GM12864 (cell line): Measurements from ENCODE around the gene PLAGL1.
"Not testable (repeated sequence)": the region's sequence is repeated elsewhere in the genome, so short reads cannot be mapped to it uniquely, and the experiment has no call there.

Source experiments
- DNase-seq: peaks from one replicate; pipeline ENCODE4 v3.0.0-alpha.2; 2011; ENCODE audit warnings: low read depth
- H3K4me3 ChIP-seq: 2 replicates; pipeline ENCODE4 v1.5.1; 2011; ENCODE audit warnings: mild to moderate bottlenecking, low read depth, low read length, control low read depth
- TF ChIP-seq, protein P1 (sequence below): IDR thresholded peaks from 2 replicates; pipeline ENCODE4 v1.5.1; 2011; ENCODE audit warnings: low read depth, mild to moderate bottlenecking, moderate library complexity, low read length, control low read depth, inconsistent platforms; ENCODE audit errors: missing control alignments

Gene PLAGL1

DNA sequence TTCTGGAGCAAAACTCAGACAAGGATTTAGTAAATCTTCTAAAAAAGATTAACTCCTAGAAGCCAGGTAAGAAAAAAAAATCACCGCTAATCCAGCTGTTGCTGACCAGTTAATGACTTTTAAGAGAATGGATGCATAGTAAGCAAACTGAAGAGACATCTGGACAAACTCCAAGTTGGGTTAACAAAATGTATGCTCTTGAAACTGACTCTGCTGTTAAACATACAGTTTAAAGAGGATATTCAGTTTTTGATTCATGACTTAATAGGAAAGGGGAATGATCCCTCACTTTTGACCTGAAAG is 70.4 kb downstream of the PLAGL1 start:
- TF ChIP-seq, protein P1, sequence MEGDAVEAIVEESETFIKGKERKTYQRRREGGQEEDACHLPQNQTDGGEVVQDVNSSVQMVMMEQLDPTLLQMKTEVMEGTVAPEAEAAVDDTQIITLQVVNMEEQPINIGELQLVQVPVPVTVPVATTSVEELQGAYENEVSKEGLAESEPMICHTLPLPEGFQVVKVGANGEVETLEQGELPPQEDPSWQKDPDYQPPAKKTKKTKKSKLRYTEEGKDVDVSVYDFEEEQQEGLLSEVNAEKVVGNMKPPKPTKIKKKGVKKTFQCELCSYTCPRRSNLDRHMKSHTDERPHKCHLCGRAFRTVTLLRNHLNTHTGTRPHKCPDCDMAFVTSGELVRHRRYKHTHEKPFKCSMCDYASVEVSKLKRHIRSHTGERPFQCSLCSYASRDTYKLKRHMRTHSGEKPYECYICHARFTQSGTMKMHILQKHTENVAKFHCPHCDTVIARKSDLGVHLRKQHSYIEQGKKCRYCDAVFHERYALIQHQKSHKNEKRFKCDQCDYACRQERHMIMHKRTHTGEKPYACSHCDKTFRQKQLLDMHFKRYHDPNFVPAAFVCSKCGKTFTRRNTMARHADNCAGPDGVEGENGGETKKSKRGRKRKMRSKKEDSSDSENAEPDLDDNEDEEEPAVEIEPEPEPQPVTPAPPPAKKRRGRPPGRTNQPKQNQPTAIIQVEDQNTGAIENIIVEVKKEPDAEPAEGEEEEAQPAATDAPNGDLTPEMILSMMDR, result no peak
- DNase-seq, result no peak
- no peak overlapping the region for H3K4me3 ChIP-seq

DNA sequence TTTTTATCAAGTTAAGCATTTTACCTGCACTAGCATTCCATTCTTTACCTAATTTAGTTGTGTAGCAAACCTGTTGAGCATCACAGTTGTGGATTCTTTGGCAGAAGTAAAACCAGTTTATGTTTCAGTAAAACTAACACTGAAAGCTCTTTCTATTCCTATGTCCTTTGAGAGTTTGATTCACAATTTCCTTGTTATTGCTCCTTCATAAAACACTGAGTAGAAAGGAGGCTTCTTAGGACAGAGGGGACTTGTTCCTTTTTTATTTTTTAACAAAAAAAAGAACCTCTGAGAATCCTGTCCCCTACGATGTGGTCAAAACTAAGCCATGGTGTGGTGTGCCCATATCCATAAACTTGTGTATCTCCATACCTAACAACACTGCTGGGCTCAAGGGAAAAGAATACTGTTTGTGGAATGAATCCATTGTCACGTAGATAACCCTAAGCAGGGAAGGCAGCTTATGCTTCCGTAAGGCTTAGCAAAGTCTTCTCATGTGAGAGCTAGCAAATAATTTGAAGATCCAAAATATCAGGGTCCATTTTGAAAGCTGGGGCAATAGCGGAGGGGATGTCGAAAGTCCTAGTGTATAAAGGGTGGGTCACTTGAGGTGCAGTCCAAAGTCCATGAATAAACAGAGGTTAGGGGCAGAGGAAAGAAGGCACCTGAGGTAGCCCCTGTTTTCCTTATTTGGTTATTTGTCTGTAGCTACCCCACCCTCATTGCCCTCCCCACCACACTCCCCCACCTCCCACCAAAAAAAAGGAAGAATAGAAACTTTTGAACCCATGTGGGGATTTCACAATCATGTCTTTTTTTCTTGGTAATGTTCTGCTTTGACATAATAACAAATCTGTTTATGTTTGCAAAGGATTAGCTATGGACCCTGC is 71.0 kb downstream of the PLAGL1 start:
- no peak overlapping the region for H3K4me3 ChIP-seq
- TF ChIP-seq, protein P1, result no peak
- no peak for DNase-seq

- H3K4me3 ChIP-seq, result no peak overlapping the region
- TF ChIP-seq, protein P1, result no peak
- no peak for DNase-seq
Observed at GRCh38 chr6:143936347-143936746, 71.7 kb downstream of the PLAGL1 start.

GRCh38 chr6:143934867-143935266 is 73.2 kb downstream of the PLAGL1 start:
- TF ChIP-seq, protein P1, result no peak
- H3K4me3 ChIP-seq, result no peak overlapping the region
- DNase-seq, result no peak

DNA sequence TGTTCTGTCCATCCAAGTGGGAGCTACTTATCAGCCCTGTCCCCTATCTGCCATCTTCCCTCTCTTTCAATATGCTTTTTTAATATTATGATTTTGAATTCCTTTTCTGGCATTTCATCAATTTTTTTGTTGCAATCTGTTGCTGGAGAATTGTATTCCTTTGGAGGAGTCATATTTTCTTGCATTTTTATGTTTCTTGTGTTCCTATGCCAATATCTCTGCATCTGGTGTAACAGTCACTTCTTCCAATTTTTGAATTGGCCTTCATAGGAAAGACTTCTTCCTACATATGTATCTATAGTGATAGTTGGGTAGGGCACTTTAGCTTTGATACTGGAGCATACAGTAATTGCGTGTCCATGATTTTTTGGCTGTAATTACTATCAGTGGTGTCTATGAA is 73.7 kb downstream of the PLAGL1 start:
- H3K4me3 ChIP-seq, result no peak overlapping the region
- no peak for DNase-seq
- TF ChIP-seq, protein P1, result no peak

DNA sequence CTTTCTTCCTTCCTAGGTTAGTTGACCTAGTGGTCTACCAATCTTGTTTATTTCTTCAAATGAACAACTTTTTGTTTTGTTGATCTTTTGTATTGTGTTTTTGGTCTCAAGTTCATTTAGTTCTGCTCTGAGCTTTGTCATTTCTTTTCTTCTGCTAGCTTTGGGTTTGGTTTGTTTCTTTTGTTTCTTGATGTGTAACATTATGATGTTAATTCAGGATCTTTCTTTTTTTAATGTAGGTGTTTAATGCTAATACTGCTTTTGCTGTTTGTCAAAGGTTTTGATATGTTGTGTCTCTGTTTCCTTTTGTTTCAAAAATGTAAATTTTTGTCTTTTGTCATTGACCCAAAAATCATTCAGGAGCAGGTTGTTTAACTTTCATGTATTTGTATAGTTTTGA is 78.1 kb downstream of the PLAGL1 start:
- DNase-seq, result no peak
- H3K4me3 ChIP-seq, result no peak overlapping the region
- TF ChIP-seq, protein P1, result no peak

DNA sequence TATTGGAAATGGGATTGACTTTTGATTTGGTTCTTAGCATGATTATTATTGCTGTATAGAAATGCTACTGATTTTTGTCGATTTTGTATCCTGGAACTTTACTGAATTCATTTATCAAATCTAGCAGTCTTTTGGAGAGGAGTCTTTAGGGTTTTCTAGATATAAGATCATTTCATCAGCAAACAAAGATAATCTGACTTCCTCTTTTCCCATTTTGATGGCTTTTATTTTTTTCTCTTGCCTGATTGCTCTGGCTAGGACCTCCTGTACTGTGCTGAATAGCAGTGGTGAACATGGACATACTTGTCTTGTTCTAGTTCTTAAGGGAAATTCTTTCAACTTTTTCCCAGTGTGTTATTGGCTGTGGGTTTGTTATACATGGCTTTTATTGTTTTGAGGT is 79.2 kb downstream of the PLAGL1 start:
- H3K4me3 ChIP-seq, result no peak overlapping the region
- TF ChIP-seq, protein P1, result no peak
- no peak for DNase-seq

GRCh38 chr6:143917026-143917425 is 91.0 kb downstream of the PLAGL1 start:
- not testable (repeated sequence) for DNase-seq, H3K4me3 ChIP-seq
